IMR-90 (cell line): ENCODE data around the gene SIRT5.

Source experiments
- BHLHE40 ChIP-seq: fragments of 150-350 bp; IDR thresholded peaks from 2 replicates; pipeline ENCODE4 v1.6.1; 2016; ENCODE audit warnings: mild to moderate bottlenecking, low read depth, low read length
- FOS ChIP-seq: fragments of 150-350 bp; IDR thresholded peaks from 2 replicates; pipeline ENCODE4 v1.6.1; 2016; ENCODE audit warnings: low read depth, low read length
- MAFK ChIP-seq: IDR thresholded peaks from 2 replicates; pipeline ENCODE4 v1.6.1; 2012; ENCODE audit warnings: low read depth, low read length, improper control_type of control experiment
- MAZ ChIP-seq: IDR thresholded peaks from 2 replicates; pipeline ENCODE4 v1.6.1; 2012; ENCODE audit warnings: low read depth, mild to moderate bottlenecking, low read length, improper control_type of control experiment, moderate library complexity, borderline replicate concordance
- MXI1 ChIP-seq: IDR thresholded peaks from 2 replicates; pipeline ENCODE4 v1.6.1; 2012; ENCODE audit warnings: low read depth, mild to moderate bottlenecking, low read length, moderate library complexity, borderline replicate concordance
- NFE2L2 ChIP-seq: fragments of 150-350 bp; IDR thresholded peaks from 2 replicates; pipeline ENCODE4 v1.6.1; 2016; ENCODE audit warnings: low read depth, mild to moderate bottlenecking, low read length
- POLR2A ChIP-seq: IDR thresholded peaks from 2 replicates; pipeline ENCODE4 v1.6.1; 2012; ENCODE audit warnings: mild to moderate bottlenecking, low read depth, low read length
- RAD21 ChIP-seq: IDR thresholded peaks from 2 replicates; pipeline ENCODE4 v1.6.1; 2012; ENCODE audit warnings: low read length, improper control_type of control experiment
- RFX5 ChIP-seq: IDR thresholded peaks from 2 replicates; pipeline ENCODE4 v1.8.0; 2012; ENCODE audit warnings: low read depth, mild to moderate bottlenecking, low read length, moderate library complexity
- TF ChIP-seq, protein P1 (sequence below): conservative IDR thresholded peaks from 2 replicates; pipeline ENCODE4 v1.5.1; 2012; ENCODE audit warnings: mild to moderate bottlenecking, low read depth, low read length, improper control_type of control experiment
- TF ChIP-seq, protein P2 (sequence below): fragments of 150-350 bp; IDR thresholded peaks from 2 replicates; pipeline ENCODE4 v1.6.1; 2017; ENCODE audit warnings: mild to moderate bottlenecking, antibody characterized with exemption, low read length, low read depth
- TF ChIP-seq, protein P3 (sequence below): fragments of 150-350 bp; IDR thresholded peaks from 2 replicates; pipeline ENCODE4 v1.6.1; 2016; ENCODE audit warnings: low read depth, mild to moderate bottlenecking, low read length, moderate library complexity, borderline replicate concordance

DNA sequence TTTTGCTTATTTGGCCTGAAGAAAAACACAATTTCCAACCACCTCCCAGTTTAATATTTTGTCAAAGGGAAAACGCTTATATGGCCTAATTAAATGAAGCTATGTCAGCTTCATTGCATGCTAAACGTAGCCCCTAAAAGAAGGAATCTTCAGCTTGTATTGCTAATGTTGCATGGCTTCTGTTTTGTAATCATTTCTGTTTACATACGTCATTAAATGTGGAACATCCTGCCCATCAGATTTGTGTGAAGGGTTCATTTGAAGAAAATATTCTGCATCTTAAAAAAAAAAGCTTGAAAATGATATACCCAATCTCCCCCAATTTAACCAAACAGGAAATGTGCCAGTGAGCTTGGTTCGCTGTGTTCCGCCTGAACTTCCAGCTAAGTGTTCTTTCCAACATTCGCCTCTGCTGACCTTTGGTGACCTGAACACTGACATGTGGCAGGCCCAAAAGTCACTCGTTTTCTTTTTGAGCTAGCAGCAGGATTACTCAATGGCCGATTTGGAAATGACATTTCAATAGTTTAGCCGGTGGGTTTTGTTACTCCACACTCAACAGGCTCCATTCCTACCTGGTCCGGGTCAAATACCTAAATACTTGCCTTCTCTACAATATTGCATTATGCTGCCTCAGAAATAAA lies 12.7 kb upstream of the SIRT5 start:
- TF ChIP-seq, protein P1, sequence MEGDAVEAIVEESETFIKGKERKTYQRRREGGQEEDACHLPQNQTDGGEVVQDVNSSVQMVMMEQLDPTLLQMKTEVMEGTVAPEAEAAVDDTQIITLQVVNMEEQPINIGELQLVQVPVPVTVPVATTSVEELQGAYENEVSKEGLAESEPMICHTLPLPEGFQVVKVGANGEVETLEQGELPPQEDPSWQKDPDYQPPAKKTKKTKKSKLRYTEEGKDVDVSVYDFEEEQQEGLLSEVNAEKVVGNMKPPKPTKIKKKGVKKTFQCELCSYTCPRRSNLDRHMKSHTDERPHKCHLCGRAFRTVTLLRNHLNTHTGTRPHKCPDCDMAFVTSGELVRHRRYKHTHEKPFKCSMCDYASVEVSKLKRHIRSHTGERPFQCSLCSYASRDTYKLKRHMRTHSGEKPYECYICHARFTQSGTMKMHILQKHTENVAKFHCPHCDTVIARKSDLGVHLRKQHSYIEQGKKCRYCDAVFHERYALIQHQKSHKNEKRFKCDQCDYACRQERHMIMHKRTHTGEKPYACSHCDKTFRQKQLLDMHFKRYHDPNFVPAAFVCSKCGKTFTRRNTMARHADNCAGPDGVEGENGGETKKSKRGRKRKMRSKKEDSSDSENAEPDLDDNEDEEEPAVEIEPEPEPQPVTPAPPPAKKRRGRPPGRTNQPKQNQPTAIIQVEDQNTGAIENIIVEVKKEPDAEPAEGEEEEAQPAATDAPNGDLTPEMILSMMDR, result no peak
- TF ChIP-seq POLR2A (no peak), MAFK (no peak), NFE2L2 (no peak), MXI1 (no peak), FOS (no peak), RAD21 (no peak), RFX5 (no peak), BHLHE40 (no peak), MAZ (no peak)
- TF ChIP-seq, protein P2, sequence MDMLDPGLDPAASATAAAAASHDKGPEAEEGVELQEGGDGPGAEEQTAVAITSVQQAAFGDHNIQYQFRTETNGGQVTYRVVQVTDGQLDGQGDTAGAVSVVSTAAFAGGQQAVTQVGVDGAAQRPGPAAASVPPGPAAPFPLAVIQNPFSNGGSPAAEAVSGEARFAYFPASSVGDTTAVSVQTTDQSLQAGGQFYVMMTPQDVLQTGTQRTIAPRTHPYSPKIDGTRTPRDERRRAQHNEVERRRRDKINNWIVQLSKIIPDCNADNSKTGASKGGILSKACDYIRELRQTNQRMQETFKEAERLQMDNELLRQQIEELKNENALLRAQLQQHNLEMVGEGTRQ, result no peak
- TF ChIP-seq, protein P3, sequence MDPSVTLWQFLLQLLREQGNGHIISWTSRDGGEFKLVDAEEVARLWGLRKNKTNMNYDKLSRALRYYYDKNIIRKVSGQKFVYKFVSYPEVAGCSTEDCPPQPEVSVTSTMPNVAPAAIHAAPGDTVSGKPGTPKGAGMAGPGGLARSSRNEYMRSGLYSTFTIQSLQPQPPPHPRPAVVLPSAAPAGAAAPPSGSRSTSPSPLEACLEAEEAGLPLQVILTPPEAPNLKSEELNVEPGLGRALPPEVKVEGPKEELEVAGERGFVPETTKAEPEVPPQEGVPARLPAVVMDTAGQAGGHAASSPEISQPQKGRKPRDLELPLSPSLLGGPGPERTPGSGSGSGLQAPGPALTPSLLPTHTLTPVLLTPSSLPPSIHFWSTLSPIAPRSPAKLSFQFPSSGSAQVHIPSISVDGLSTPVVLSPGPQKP, result no peak
